Neuronal stem cell (in vitro differentiated cells): ENCODE measurements around the gene SMC5.

Experiments
- DNase-seq: peaks from one replicate; pipeline ENCODE4 v3.0.0-alpha.2; 2013; ENCODE audit warnings: low spot score
- H2AFZ ChIP-seq: one replicate; pipeline ENCODE4 v1.6.1; 2013; ENCODE audit warnings: mild to moderate bottlenecking, low read length, inconsistent platforms
- H2AK5ac ChIP-seq: 2 replicates; pipeline ENCODE4 v1.6.1; 2013; ENCODE audit warnings: low read depth, mild to moderate bottlenecking, inconsistent platforms, low read length, moderate library complexity, mixed read lengths
- H2BK120ac ChIP-seq: 2 replicates; pipeline ENCODE4 v1.6.1; 2013; ENCODE audit warnings: low read depth, mild to moderate bottlenecking, inconsistent platforms, low read length, moderate library complexity, mixed read lengths
- H2BK12ac ChIP-seq: one replicate; pipeline ENCODE4 v1.6.1; 2013; ENCODE audit warnings: low read length, inconsistent platforms
- H2BK15ac ChIP-seq: 2 replicates; pipeline ENCODE4 v1.6.1; 2013; ENCODE audit warnings: mild to moderate bottlenecking, low read length, inconsistent platforms, mixed read lengths
- H2BK5ac ChIP-seq: one replicate; pipeline ENCODE4 v1.6.1; 2013; ENCODE audit warnings: inconsistent platforms, mild to moderate bottlenecking, low read length, moderate library complexity
- H3K14ac ChIP-seq: one replicate; pipeline ENCODE4 v1.6.1; 2013; ENCODE audit warnings: low read length, inconsistent platforms
- H3K18ac ChIP-seq: 2 replicates; pipeline ENCODE4 v1.6.1; 2013; ENCODE audit warnings: low read length, inconsistent platforms
- H3K23ac ChIP-seq: 2 replicates; pipeline ENCODE4 v1.6.1; 2013; ENCODE audit warnings: low read depth, mild to moderate bottlenecking, mixed read lengths, low read length, inconsistent platforms; ENCODE audit not compliant: poor library complexity
- H3K27ac ChIP-seq: replicated peaks from 3 replicates; pipeline ENCODE4 v1.5.1; 2013; ENCODE audit warnings: low read length, inconsistent platforms
- H3K27me3 ChIP-seq, 3 experiments: 2 replicates each; pipeline ENCODE4 v1.6.1; 2013; ENCODE audit warnings: low read length in 3 of 3, mild to moderate bottlenecking in 2 of 3, inconsistent platforms in 1 of 3, low read depth in 1 of 3, mixed read lengths in 1 of 3, moderate library complexity in 1 of 3; ENCODE audit not compliant: control insufficient read depth in 3 of 3, insufficient read depth in 3 of 3
- H3K36me3 ChIP-seq, 2 donors: replicated peaks in 1 of 2; 2 replicates each; pipeline ENCODE4 v1.6.1; 2013; ENCODE audit warnings: low read length in 2 of 2; ENCODE audit not compliant: control insufficient read depth in 2 of 2, insufficient read depth in 2 of 2
- H3K4ac ChIP-seq: 2 replicates; pipeline ENCODE4 v1.6.1; 2013; ENCODE audit warnings: inconsistent platforms, mild to moderate bottlenecking, low read length, moderate library complexity
- H3K4me1 ChIP-seq, 2 donors: 1 replicate in 1 of 2; 2 replicates in 1 of 2; pipeline ENCODE4 v1.6.1; 2013; ENCODE audit warnings: low read length in 2 of 2, low read depth in 1 of 2; ENCODE audit not compliant: control insufficient read depth in 2 of 2, insufficient read depth in 1 of 2
- H3K4me2 ChIP-seq: one replicate; pipeline ENCODE4 v1.6.1; 2013; ENCODE audit warnings: mild to moderate bottlenecking, low read length, inconsistent platforms; ENCODE audit not compliant: insufficient read depth, poor library complexity, severe bottlenecking
- H3K4me3 ChIP-seq, 2 donors: 2 replicates each; pipeline ENCODE4 v1.5.1; 2013; ENCODE audit warnings: low read length in 2 of 2, mild to moderate bottlenecking in 2 of 2, inconsistent platforms in 1 of 2, moderate library complexity in 1 of 2
- H3K79me1 ChIP-seq: one replicate; pipeline ENCODE4 v1.6.1; 2013; ENCODE audit warnings: low read depth, mild to moderate bottlenecking, inconsistent platforms, low read length, moderate library complexity
- H3K9ac ChIP-seq: one replicate; pipeline ENCODE4 v1.6.1; 2013; ENCODE audit warnings: mild to moderate bottlenecking, low read depth, low read length, inconsistent platforms; ENCODE audit not compliant: poor library complexity
- H3K9me3 ChIP-seq, 2 donors: replicated peaks in 1 of 2; 2 replicates each; pipeline versions ENCODE3 to v1.6.1; 2013; ENCODE audit warnings: low read length in 2 of 2, mild to moderate bottlenecking in 2 of 2, inconsistent platforms in 1 of 2, low read depth in 1 of 2, mixed read lengths in 1 of 2, moderate library complexity in 1 of 2; ENCODE audit not compliant: control insufficient read depth in 2 of 2, insufficient read depth in 1 of 2
- H4K8ac ChIP-seq: one replicate; pipeline ENCODE4 v1.6.1; 2013; ENCODE audit warnings: low read depth, mild to moderate bottlenecking, inconsistent platforms, low read length, moderate library complexity
- H4K91ac ChIP-seq: one replicate; pipeline ENCODE4 v1.6.1; 2013; ENCODE audit warnings: low read length, low read depth, mild to moderate bottlenecking, inconsistent platforms; ENCODE audit not compliant: poor library complexity
- WGBS, 2 donors: extraction: QIAGEN DNeasy Blood & Tissue Kit; methylation state at CpG; one replicate each; pipeline ENCODE4 v1.1.7; 2013; ENCODE audit warnings: missing lambda C conversion rate in 2 of 2, mixed read lengths in 1 of 2; ENCODE audit not compliant: insufficient read length in 2 of 2, insufficient replicate concordance in 1 of 2; ENCODE audit errors: extremely low coverage in 2 of 2; 5-methylcytosine and 5-hydroxymethylcytosine counted together

The SMC5 gene

DNA sequence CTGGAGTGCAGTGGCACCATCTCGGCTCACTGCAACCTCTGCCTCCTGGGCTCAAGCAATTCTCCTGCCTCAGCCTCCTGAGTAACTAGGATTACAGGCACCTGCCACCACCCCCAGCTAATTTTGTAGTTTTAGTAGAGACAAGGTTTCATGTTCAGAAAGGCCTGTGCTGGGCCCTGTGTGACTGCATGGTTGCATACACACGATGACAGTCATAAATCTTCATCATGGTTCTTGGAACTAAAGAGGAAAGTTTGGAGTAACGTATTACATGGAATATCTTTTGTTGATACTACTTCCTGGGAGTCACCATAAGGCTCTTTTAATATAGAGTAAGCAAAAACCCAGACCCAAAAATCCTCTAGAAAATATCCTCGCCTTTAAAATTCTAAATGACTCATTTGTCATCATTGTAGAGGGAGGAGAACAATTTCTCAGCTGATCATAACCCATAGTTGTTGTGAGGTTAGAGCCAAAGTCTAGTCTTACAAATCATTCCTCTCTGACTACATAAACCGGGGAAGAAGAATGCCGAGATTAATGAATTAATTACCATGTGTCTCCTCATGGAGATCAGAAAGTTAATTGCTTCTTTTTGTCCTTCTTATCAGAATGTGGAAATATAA lies 108.6 kb downstream of the SMC5 start:
- H3K23ac ChIP-seq: no peak overlapping the region
- no peak overlapping the region for H2AK5ac ChIP-seq
- no peak overlapping the region for H2BK120ac ChIP-seq
- no peak overlapping the region for H4K8ac ChIP-seq
- H3K27me3 ChIP-seq: no peaks in the 10 kb centered on the region
- WGBS, 2 donors: no CpG with 5 or more reads among the region's 6 CpGs
- no peak overlapping the region for H3K4me2 ChIP-seq
- no peak for DNase-seq
- H3K4ac ChIP-seq: no peak overlapping the region
- H2AFZ ChIP-seq: no peak overlapping the region
- H3K18ac ChIP-seq: no peak overlapping the region
- no peak overlapping the region for H2BK12ac ChIP-seq
- H3K14ac ChIP-seq: no peak overlapping the region
- no peaks in the 10 kb centered on the region for H3K4me1 ChIP-seq
- no peak overlapping the region for H4K91ac ChIP-seq
- H2BK5ac ChIP-seq: no peak overlapping the region
- H3K9ac ChIP-seq: no peak overlapping the region
- H3K27ac ChIP-seq: no peak overlapping the region
- no peak overlapping the region for H2BK15ac ChIP-seq
- no peaks in the 10 kb centered on the region for H3K79me1 ChIP-seq
- H3K4me3 ChIP-seq: no peak overlapping the region
- H3K36me3 ChIP-seq: no peaks in the 10 kb centered on the region
- H3K9me3 ChIP-seq: peaks cover 0 to 1% of the 10 kb centered on the region in 2 donors

- H3K18ac ChIP-seq: no peak overlapping the region
- no peak overlapping the region for H3K4ac ChIP-seq
- H2BK5ac ChIP-seq: no peak overlapping the region
- no peaks in the 10 kb centered on the region for H3K4me1 ChIP-seq
- H2BK120ac ChIP-seq: no peak overlapping the region
- no CpG with 5 or more reads among the region's 17 CpGs for WGBS, 2 donors
- H3K4me3 ChIP-seq: no peak overlapping the region
- H4K8ac ChIP-seq: no peak overlapping the region
- H2AK5ac ChIP-seq: no peak overlapping the region
- no peak overlapping the region for H2BK12ac ChIP-seq
- no peak overlapping the region for H4K91ac ChIP-seq
- H3K4me2 ChIP-seq: no peak overlapping the region
- H3K9me3 ChIP-seq: no peaks in the 10 kb centered on the region
- H3K79me1 ChIP-seq: peaks cover 2% of the 10 kb centered on the region
- no peak overlapping the region for H3K23ac ChIP-seq
- no peak for DNase-seq
- H3K27ac ChIP-seq: no peak overlapping the region
- H2BK15ac ChIP-seq: no peak overlapping the region
- H3K36me3 ChIP-seq: no peaks in the 10 kb centered on the region
- peak overlapping the region; percentile 68 for H2AFZ ChIP-seq
- H3K14ac ChIP-seq: no peak overlapping the region
- H3K9ac ChIP-seq: no peak overlapping the region
- no peaks in the 10 kb centered on the region for H3K27me3 ChIP-seq
These were observed 116.3 kb downstream of the SMC5 start for GRCh38 chr9:70374962-70375618.

DNA sequence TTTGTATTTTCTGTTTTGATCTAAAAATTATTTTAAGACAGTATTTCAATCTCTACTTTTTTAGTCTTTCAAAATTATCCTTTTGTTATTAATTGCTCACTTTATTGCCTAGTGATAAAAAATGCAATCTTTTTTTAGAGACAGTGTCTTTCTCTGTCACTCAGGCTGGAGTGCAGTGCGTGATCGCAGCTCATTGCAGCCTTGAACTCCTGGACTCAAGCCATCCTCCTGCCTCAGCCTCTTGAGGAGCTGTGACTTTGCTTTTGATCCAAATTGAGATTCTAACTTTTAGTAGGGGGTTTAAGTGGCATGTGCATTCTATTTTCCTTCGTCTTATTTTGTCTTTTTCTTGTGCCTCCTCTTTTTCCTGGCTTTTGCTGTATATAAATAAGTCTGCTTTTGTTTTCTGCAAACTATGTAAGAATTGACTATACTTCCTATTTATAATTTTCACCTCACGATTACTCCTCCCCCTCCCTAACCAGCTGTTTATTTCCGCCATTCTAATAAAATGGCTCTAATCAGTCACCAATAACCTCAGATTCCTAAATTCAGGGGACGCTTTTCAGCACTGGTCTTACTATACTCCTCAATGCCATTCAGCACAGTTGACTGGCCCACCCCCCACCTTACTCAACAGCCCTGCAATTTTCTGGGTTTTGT lies 123.4 kb downstream of the SMC5 start:
- no peak overlapping the region for H2BK12ac ChIP-seq
- H3K4me3 ChIP-seq: no peak overlapping the region
- H2BK5ac ChIP-seq: no peak overlapping the region
- H3K9me3 ChIP-seq: no peaks in the 10 kb centered on the region
- no peak for DNase-seq
- no peaks in the 10 kb centered on the region for H3K4me1 ChIP-seq
- no peak overlapping the region for H2AK5ac ChIP-seq
- no peaks in the 10 kb centered on the region for H3K36me3 ChIP-seq
- H3K27me3 ChIP-seq: no peaks in the 10 kb centered on the region
- H3K14ac ChIP-seq: no peak overlapping the region
- no peak overlapping the region for H3K23ac ChIP-seq
- peaks cover 2% of the 10 kb centered on the region for H3K79me1 ChIP-seq
- no peak overlapping the region for H3K27ac ChIP-seq
- no peak overlapping the region for H4K8ac ChIP-seq
- H3K9ac ChIP-seq: no peak overlapping the region
- no peak overlapping the region for H2BK120ac ChIP-seq
- H3K4me2 ChIP-seq: no peak overlapping the region
- no peak overlapping the region for H3K18ac ChIP-seq
- H3K4ac ChIP-seq: no peak overlapping the region
- H2AFZ ChIP-seq: no peak overlapping the region
- H2BK15ac ChIP-seq: no peak overlapping the region
- 100% methylated on average over 1 of the region's 6 CpGs; no CpG with 5 or more reads in 1 of the 2 donors for WGBS, 2 donors
- no peak overlapping the region for H4K91ac ChIP-seq
